GM18951 (cell line): ENCODE results near the gene ABLIM2.

Source experiments
- POLR2A ChIP-seq: IDR thresholded peaks from 4 replicates; pipeline ENCODE4 v1.6.1; 2011; ENCODE audit warnings: mild to moderate bottlenecking; ENCODE audit not compliant: insufficient read length, insufficient read depth; ENCODE audit errors: extremely low read depth
- in situ Hi-C: fragments of 300-500 bp; cut with MboI; formaldehyde crosslinking; loops from one replicate; pipeline ENCODE4 v1.12.0; 2022; ENCODE audit warnings: low sequenced_read_pairs, mixed read lengths, inconsistent platforms; ENCODE audit not compliant: unreplicated experiment

Gene ABLIM2

GRCh38 chr4:8001564-8002355 lies 156.9 kb downstream of the ABLIM2 start:
- no peak for TF ChIP-seq POLR2A
- in situ Hi-C loops: no loop called here

DNA sequence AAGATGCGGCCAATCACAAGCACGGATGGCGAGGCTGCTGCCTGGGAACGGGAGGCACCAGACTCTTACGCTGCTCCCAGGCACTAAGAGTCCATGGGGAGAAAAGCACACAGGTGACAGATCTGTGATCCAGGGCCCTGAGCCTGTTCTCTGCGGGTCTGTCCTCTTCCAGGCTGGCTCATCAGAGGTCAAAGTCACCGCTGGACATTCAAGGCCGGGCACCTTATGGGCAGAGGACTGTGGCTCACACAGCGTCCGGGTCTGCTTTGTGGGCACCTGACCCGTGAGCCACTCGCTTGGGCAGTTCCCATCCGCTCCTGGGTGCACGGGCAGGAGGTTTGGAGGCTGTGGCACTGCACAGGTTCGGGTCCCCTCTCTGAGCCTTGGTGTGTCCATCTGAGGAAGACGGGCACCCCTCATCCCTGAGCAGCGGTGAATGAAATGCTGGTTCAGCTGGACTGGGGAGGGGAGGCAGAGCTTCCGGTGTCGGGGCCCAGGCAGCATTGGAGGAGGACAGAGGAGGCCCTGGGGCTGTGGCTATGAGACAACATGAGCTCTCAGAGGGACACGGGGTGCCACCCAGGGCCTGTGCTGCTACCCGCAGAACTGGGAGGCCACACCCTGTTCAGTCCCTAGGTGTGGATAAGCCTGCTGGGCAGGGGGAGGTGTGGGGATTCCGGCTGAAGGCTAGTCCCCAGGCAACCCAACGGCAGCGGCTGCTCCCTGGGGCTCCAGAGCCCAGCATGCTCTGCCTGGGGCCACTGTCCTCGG lies 157.7 kb downstream of the ABLIM2 start:
- in situ Hi-C loops: no loop called here

DNA sequence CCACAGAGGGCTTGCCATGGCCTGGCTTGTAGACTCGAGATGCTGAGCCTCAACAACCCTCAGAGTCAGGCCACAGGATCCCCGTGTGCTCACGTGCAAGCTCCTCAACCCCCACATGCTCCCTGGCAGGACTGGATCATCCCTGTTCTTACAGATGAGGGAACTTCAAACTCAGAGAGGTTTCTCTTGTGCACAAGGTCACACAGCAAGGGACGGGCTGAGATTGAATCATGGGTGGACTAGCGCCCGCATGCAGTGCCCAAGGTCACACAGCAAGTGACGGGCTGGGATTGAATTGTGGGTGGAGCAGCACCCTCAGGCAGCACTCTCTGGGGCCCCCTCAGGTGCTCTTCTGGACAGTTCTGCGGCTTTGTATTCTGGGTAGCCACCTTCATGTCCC lies 158.4 kb downstream of the ABLIM2 start:
- TF ChIP-seq POLR2A: no peak
- in situ Hi-C loops: no loop called here

More for the DNA sequence above, 157.7 kb downstream of the ABLIM2 start:
- no peak for TF ChIP-seq POLR2A

GRCh38 chr4:7999695-8000094 lies 158.9 kb downstream of the ABLIM2 start:
- TF ChIP-seq POLR2A: no peak
- in situ Hi-C loops: no loop called here

GRCh38 chr4:7999279-7999678 lies 159.3 kb downstream of the ABLIM2 start:
- TF ChIP-seq POLR2A: no peak
- in situ Hi-C loops: no loop called here

GRCh38 chr4:7998447-7998846 lies 160.2 kb downstream of the ABLIM2 start:
- in situ Hi-C loops: no loop called here
- no peak for TF ChIP-seq POLR2A

DNA sequence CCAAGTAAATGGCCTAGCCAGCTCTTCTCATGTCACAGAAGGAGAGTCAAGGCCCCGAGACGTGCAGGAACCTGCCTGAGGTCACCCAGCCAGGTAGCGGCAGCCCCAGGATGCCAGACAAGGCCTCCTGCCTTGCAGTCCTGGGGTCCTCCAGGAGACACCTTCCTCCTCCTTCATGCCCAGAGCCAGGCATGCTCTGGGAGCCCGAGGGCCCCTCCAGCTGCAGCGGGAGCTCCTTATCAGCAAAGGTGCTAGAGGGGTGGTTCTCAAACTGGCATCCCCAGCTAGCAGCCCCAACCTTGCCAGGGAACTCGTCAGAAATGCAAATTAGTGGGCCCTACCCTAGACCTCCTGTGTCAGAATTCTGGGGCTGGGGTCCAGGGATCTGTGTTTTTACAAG lies 162.7 kb downstream of the ABLIM2 start:
- in situ Hi-C loops: no loop called here
- TF ChIP-seq POLR2A: no peak

- no peak for TF ChIP-seq POLR2A
- in situ Hi-C loops: no loop called here
These were observed 163.5 kb downstream of the ABLIM2 start for GRCh38 chr4:7995135-7995534.

DNA sequence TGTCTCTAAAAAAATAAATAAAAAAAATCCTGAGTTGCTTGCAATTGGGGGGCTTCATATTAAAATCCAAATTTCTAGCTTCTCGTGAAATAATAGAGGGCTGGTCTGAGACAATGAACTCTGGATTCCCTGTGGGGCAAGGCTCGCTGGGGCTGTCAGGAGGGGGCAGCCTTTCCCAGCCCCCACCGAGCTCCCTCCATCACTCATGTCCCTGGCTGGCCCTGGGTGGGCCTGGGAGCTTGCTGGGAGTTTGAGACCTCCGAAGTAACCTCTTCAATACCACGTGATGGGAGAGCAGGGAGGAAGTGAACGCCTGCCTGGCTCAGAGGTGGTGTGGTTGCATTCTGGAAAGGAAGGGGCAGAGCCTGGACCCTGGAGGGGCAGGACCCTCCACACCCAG lies 164.9 kb downstream of the ABLIM2 start:
- no peak for TF ChIP-seq POLR2A
- in situ Hi-C loops: no loop called here

DNA sequence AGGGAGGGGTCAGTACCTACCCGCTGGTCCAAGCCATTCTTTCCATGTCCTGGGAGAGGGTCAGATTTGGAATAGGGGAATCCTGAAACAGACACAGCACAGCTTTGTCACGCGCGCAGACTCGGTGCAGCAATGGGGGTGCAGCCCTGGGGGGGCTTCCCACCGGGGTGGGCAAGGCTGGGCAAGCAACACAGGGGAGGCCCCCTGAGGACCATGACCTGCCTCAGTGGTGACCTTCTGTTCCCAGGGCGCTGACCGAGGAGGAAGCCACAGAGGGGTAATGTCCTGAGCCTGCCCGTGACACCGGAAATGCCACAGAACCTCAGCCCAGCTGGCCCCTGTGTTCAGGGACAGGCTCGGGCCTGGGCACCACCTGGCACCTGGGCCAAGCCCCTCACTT lies 165.8 kb downstream of the ABLIM2 start:
- in situ Hi-C loops: no loop called here
- no peak for TF ChIP-seq POLR2A

DNA sequence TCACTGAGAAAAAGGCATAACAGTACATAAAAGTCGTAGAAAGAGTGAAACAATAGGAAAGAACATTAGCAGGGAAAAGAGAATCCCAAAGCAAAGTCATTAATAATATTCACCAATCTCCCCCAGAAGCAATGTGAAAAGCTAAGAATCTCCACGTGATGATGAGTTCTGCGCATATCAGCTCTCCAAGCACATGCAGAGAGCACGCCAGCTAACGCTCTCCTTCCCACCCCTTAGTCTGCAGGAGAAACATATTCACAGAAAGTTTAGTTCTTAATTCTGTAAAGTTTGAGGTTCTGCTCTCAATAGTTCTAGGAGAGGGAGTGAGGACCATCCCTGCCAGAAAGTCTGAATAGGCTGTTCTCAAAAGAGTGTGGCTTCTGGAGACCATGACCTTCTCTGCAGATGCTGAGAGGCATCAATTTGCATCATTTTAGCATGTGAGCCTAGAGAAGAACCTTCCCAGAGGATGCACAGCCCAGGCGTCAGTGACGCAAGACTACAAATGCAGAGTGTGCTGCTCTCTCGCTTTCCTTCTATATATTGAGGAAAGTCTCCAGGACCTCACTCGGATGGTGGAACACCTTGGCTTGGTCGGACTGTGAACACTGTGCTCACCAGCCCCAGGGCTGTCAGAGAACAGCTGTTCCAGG lies 167.7 kb downstream of the ABLIM2 start:
- in situ Hi-C loops: no loop called here
- no peak for TF ChIP-seq POLR2A

DNA sequence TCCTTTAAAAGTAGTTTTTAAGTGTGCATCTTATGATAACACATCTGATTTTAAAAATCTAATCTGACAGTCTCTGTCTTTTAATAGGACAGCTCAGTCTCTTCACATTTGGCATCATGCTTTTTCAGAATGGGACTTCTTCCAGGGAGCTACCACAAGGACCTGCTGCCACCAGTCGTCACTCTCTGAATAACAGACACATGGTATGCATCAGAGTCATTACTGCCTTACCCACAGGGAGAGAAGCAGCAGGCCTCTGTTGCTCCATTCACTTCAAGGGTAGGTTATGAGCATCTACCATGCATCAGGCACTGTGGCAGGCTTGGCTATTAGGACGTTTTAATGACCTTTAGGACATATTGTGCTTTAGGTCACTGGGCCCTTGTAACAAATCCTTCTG lies 169.0 kb downstream of the ABLIM2 start:
- in situ Hi-C loops: loop anchor here (10.0 kb wide), 1 partner anchor 185 kb away; no protein-coding TSS in a partner anchor
- TF ChIP-seq POLR2A: no peak

- in situ Hi-C loops: loop anchor here (10.0 kb wide), 1 partner anchor 184 kb away; no protein-coding TSS in a partner anchor
These were observed 170.2 kb downstream of the ABLIM2 start for GRCh38 chr4:7988437-7988836.

More at GRCh38 chr4:7988437-7988836, 170.2 kb downstream of the ABLIM2 start:
- no peak for TF ChIP-seq POLR2A
